Parathyroid adenoma (tissue), 2 donors: ENCODE results near the gene SHFL.

Experiments
- H2AFZ ChIP-seq: fragments of 300-600 bp; sonication (generic); one replicate; pipeline ENCODE4 v1.7.0; 2017; ENCODE audit warnings: antibody characterized with exemption, mild to moderate bottlenecking
- H3K27ac ChIP-seq: fragments of 300-600 bp; sonication (generic); one replicate; pipeline ENCODE4 v1.7.0; 2017
- H3K27me3 ChIP-seq: fragments of 300-600 bp; sonication (generic); one replicate; pipeline ENCODE4 v1.7.0; 2017; ENCODE audit warnings: low read length; ENCODE audit not compliant: control insufficient read depth, insufficient read depth
- H3K36me3 ChIP-seq: fragments of 300-600 bp; sonication (generic); one replicate; pipeline ENCODE4 v1.7.0; 2017; ENCODE audit warnings: low read length; ENCODE audit not compliant: control insufficient read depth, insufficient read depth
- H3K4me1 ChIP-seq: fragments of 300-600 bp; sonication (generic); one replicate; pipeline ENCODE4 v1.7.0; 2017; ENCODE audit warnings: control low read depth
- H3K4me2 ChIP-seq: fragments of 300-600 bp; sonication (generic); one replicate; pipeline ENCODE4 v1.7.0; 2017; ENCODE audit warnings: low read length
- H3K4me3 ChIP-seq: fragments of 300-600 bp; sonication (generic); one replicate; pipeline ENCODE4 v1.7.0; 2017; ENCODE audit warnings: low read depth, low read length
- H3K79me2 ChIP-seq: fragments of 300-600 bp; sonication (generic); one replicate; pipeline ENCODE4 v1.7.0; 2017; ENCODE audit warnings: control low read depth
- H3K9ac ChIP-seq: fragments of 300-600 bp; sonication (generic); one replicate; pipeline ENCODE4 v1.7.0; 2017; ENCODE audit warnings: mild to moderate bottlenecking
- H3K9me3 ChIP-seq: fragments of 300-600 bp; sonication (generic); one replicate; pipeline ENCODE4 v1.7.0; 2017; ENCODE audit warnings: low read length; ENCODE audit not compliant: control insufficient read depth
- TF ChIP-seq, protein P1 (sequence below): fragments of 300-600 bp; sonication (generic); IDR thresholded peaks from one replicate; pipeline ENCODE4 v1.7.0; 2017; ENCODE audit warnings: antibody characterized with exemption, mild to moderate bottlenecking
- donor health status: primary hyperparathyroidism.

SHFL gene

DNA sequence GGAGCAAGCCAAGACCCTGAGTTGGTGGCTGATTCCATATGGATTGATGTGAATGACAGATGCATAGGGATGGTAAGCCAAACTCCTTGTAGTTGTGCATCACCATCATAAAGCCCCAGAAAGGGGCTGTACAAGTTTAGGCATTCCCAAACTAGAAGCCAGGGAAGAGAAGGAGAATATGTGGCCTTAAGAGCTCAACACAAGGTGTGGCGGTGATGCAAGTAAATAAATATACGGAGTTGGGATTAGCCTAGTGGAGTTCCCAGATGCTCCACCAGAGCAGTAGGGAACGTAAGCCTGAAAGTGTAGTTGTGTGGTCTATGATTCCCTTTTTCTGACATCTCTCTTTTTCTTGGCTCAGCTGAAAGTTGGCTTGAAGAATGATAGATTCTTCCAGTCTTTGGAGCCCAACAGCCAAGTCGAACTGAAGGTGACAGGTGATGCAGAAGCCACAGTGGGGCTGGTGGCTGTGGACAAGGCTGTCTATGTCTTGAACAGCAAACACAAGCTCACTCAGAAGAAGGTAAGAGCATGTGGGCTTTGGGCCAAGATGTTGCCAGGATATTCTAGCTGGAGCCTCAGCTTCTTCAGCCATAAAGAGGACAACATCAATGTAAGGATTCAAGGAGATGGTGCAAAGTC is 42.7 kb upstream of the SHFL start:
- no peak overlapping the region for H3K4me2 ChIP-seq
- no peak overlapping the region for H2AFZ ChIP-seq
- H3K4me1 ChIP-seq: no peaks in the 10 kb centered on the region
- no peaks in the 10 kb centered on the region for H3K79me2 ChIP-seq
- H3K9me3 ChIP-seq: no peaks in the 10 kb centered on the region
- H3K27me3 ChIP-seq: no peaks in the 10 kb centered on the region
- H3K36me3 ChIP-seq: no peaks in the 10 kb centered on the region
- no peak overlapping the region for H3K9ac ChIP-seq
- no peak overlapping the region for H3K4me3 ChIP-seq
- TF ChIP-seq, protein P1, sequence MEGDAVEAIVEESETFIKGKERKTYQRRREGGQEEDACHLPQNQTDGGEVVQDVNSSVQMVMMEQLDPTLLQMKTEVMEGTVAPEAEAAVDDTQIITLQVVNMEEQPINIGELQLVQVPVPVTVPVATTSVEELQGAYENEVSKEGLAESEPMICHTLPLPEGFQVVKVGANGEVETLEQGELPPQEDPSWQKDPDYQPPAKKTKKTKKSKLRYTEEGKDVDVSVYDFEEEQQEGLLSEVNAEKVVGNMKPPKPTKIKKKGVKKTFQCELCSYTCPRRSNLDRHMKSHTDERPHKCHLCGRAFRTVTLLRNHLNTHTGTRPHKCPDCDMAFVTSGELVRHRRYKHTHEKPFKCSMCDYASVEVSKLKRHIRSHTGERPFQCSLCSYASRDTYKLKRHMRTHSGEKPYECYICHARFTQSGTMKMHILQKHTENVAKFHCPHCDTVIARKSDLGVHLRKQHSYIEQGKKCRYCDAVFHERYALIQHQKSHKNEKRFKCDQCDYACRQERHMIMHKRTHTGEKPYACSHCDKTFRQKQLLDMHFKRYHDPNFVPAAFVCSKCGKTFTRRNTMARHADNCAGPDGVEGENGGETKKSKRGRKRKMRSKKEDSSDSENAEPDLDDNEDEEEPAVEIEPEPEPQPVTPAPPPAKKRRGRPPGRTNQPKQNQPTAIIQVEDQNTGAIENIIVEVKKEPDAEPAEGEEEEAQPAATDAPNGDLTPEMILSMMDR: no peak
- no peak overlapping the region for H3K27ac ChIP-seq

DNA sequence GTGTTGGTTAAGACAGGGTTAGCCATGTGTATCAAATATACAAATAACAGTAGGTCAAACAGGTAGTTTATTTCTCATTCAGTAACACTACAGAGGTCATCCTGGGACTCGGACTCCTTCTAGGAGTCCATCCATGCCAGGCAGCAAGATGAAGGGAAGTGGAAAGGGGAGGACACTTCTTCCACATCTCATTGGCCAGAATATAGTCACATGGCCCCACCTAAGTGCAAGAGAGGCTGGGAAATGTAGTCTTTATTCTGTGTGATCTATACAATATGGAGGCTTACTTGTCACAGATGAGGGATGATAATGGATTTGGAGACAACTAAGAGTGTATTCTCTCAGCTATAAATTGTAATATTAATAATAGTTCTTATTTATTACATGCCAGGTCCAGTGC is 41.7 kb upstream of the SHFL start:
- Histone ChIP-seq H3K27me3 (no peaks in the 10 kb centered on the region), H3K4me2 (no peak overlapping the region), H3K27ac (no peak overlapping the region), H2AFZ (no peak overlapping the region), H3K36me3 (no peaks in the 10 kb centered on the region), H3K4me3 (no peak overlapping the region), H3K4me1 (no peaks in the 10 kb centered on the region), H3K9me3 (no peaks in the 10 kb centered on the region), H3K79me2 (no peaks in the 10 kb centered on the region), H3K9ac (no peak overlapping the region)
- TF ChIP-seq, protein P1: no peak

DNA sequence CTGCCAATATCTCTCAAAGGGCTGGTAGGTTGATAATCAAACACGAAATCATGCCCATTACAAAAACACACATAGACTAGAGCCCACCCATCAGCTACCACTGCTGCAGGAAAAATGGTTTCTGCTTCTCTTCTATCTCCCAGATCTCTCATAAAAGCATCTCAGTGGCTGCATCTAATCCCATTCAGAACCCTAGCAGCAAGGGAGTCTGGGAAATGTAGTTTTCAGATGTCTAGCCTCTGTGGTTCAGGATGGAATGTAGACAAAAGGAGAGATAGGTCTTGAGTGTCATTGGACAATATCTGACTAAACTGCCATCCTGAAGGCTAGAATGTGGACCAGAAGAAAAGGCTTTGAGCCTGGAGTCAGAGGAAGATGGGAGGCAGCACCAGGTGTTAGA is 40.7 kb upstream of the SHFL start:
- Histone ChIP-seq H3K9ac (no peak overlapping the region), H3K4me1 (no peaks in the 10 kb centered on the region), H3K27ac (no peak overlapping the region), H3K9me3 (no peaks in the 10 kb centered on the region), H3K27me3 (no peaks in the 10 kb centered on the region), H3K4me3 (no peak overlapping the region), H3K36me3 (no peaks in the 10 kb centered on the region), H3K4me2 (no peak overlapping the region), H2AFZ (no peak overlapping the region), H3K79me2 (no peaks in the 10 kb centered on the region)
- TF ChIP-seq, protein P1: no peak

DNA sequence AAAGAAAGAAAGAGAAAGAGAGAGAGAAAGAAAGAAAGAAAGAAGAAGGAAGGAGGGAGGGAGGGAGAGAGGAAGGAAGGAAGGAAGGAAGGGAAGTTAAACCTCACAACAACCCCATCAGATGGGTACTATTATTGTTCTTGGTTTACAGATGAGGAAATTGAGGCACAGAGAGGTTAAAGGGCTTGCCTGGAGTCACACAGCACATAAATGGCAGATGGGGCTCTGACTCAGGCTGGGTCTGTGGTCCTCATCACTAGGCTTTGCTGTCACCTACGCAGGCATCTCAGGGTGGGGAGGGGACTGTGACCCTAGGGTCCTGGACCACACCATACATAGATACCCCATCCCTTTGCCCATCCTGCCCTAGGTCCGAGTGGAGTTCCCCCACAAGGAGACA is 36.5 kb upstream of the SHFL start:
- TF ChIP-seq, protein P1: no peak
- no peak overlapping the region for H3K9ac ChIP-seq
- no peak overlapping the region for H3K27ac ChIP-seq
- no peak overlapping the region for H2AFZ ChIP-seq
- H3K9me3 ChIP-seq: no peaks in the 10 kb centered on the region
- no peak overlapping the region for H3K4me2 ChIP-seq
- no peaks in the 10 kb centered on the region for H3K27me3 ChIP-seq
- H3K4me3 ChIP-seq: no peak overlapping the region
- H3K79me2 ChIP-seq: no peaks in the 10 kb centered on the region
- H3K4me1 ChIP-seq: no peaks in the 10 kb centered on the region
- no peaks in the 10 kb centered on the region for H3K36me3 ChIP-seq
